HG02642 (cell line): ENCODE measurements around the gene ODF4.
"Not testable (repeated sequence)": the region's sequence is repeated elsewhere in the genome, so short reads cannot be mapped to it uniquely, and the experiment has no call there.

ENCODE experiments used
- ATAC-seq: cut with Tn5 transposase; IDR thresholded peaks from one replicate; pipeline ENCODE4 v1.9.1; 2021; ENCODE audit warnings: mild to moderate bottlenecking; ENCODE audit not compliant: unreplicated experiment, poor library complexity

The ODF4 gene

DNA sequence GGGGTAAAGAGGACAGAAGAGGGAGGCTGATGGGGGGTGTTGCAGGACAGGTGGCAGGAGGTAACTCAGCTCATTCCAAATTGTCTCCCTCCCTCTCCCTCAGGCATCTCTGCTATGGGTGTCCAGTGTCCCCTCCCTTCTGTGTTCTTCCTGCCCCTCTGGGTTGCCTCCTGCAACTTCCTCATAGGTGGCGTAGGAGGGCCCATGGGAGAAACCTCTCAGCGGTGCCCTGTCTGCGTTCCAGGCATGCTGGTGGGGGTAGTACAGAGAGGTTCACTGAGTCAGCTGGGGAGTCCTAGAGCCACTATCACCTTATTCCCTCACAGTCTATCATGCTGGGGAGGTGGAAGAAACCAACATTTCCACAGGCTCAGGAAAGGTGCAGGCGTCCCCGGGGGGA, 14.7 kb upstream of the ODF4 start:
- ATAC-seq = no peak

DNA sequence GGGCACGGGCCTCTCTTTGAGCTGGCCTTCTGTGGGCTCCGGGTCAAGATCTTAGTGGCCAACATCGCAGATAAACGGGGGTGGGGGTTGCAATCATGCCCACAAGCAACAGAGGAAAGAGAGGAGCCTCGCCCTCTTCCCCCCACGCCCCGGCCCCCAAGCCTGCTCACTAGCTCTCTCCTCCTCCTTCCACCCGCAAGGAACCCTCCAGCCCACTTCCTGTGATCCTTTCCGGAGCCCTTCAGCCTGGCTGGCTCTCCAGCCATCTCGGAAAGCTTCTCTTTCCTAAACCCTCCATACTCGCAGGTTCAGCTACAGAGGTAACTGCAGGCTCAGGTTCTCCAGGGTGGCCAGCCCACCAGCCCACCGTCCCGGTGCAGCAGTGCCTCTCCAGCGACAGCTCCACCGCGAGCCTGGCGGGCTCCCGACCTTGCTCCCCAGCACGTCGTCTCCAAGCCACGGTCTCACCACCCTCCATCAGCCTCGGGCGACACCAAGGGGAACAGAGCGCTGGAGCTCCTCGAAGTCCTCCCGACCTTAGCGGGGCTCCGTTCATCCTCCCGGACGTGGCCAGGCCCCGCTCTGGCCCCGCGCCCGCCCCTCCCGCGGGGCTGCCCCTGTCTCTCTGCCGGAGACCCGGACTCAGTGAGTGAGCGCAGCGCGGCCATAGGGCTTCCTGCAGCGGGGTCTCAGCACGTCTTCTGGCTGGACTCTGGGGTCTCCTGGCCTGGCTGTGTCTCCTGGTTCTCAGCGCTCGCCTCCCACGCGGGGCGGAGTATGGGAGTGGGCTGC, 12.9 kb upstream of the ODF4 start:
- ATAC-seq = no peak

DNA sequence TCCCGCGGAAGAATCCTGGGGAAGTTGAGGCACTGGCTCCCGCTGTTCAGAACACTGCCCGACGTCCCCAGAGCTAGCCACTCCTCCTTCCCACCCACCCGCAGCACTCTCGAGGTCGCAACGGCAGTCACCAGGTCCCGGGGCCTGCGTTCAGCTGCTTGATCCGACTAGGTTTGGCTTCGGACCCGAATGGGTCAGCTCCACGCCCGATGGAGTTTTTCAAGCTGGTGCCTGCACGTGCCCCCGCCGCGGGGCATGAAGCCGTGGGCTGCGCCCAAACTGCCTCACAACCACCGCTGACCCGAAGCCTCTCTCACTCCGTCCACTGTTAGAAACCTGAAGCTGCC, 12.4 kb upstream of the ODF4 start:
- ATAC-seq = no peak

DNA sequence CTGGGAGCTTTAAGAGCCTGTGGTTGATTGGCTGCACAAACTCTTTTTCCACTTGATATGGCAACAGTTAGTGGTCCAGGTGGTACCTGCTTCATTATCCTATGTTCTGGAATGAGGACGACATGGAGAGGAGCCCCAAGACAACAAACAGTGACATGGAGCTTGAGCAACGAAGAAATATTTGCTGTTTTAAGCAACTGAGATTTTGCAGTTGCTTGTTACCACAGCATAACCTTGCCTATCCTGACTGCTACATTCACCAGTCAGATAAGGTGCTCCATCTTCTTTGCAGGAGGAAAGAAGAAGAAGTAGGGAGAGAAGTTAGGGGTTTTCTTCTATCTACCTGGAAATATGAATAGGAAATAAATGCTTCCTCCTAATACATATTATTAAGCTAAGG, 7.5 kb upstream of the ODF4 start:
- ATAC-seq = no peak

DNA sequence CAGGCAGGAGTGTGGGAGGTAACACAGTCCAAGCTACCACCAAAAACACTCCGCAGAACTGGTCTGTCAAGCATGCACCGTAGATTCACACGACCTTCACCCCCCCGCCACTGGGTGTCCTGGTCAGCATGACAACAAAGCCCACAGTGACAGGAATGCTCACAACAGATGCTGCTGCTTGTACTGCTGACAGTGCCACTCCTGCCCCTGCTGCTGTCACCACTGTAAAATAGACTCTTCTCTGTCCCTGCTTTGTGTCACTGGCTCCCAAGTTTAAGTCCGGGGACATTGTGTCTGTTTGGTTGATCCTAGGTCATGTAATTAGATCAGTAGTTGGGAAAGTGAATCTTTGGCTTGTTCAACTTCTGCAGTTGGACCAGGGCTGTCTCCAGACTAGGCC, 7.0 kb upstream of the ODF4 start:
- ATAC-seq = no peak

DNA sequence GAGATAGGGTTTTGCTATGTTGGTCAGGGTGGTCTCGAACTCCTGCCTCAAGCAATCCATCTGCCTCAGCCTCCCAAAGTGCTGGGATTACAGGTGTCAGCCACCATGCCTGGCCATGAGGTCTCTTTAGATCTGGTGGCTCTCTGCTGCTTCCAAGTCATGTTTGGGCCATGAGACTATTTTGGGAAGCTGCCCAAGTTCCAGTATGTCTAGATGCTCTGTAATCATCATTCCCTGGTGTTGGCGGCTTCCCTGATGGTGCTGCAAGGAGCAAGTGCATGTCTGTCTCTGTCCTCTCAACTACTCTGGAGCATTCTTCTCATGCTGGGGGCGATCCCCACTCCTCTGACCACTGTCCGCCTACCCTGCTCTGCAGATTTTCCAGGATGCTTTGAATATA, 6.4 kb upstream of the ODF4 start:
- no peak for ATAC-seq

DNA sequence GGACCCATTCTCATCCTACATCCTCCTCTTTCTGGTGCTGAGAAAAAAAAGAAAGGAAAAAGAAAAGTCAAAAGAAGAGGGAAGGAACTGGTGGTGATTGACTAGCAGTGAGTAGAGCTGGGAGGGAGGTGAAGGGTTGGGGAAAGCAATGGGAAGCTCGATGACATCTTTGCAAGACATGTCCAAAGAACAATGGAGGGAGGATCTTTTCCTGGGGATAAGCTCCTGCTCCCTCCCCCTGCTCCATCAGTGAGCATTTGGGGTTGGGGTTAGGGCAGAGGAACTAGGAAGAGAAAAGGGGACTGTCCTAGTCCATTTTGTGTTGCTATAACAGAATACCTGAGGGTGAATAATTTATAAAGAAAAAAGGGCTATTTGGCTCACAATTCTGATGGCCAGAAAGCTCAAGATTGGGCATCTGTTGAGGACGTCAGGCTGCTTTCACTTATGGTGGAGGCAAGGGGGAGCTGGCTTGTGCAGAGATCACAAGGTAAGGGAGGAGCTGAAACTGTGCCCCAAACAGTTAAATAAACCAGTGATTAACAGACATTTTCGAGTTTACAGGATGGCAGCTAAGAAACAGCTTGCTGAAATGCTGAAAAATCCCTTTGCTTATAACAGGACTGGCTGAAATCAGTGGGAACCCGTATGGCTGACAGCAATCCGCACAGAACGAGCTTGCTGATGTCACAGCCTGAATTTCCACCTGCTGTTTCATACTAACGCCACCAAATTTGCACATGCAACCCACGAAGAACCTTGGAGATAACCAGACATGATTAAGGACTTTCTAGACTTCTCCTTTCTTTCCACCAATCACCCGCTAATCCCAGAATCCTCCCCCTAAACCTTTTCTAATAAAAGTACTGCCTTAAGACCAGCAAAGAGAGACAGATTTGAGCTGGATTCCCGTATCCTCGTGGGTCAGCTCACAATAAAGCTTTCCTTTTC, 1.6 kb upstream of the ODF4 start:
- ATAC-seq = no peak

DNA sequence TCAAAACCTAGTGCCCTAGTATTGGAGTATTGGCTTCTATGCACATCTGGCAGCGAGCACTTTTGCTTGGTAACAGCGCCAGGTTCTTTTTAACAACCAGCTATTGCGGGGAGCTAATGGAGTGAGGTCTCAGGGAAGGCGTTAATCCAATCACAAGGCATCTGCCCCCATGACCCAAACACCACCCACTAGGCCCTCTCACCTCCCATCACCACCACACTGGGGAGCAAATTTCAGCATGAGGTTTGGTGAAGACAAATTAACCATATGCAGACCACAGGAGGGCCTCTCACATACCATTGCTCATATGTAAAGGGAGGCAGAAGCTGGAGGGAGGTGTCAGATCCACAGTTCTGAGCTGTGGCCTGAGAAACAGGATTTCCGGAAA, 893 bp upstream of the ODF4 start:
- ATAC-seq = no peak

DNA sequence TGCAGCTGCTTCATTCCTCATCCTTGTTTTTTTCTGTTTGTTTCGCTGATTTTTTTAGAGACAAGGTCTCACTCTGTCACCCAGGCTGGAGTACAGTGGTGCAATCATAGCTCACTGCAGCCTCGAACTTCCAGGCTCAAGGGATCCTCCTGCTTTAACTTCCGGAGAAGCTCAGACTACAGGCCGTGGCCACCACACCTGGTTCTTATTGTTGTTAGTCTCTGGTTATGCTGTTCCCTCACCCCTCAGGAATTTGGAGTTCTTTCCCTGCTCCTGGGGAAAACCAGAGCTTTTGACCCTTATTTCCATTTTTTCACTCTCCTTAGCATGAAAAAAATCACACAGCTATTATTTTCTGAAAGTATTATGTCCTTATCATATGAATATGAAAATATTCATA, 1.8 kb downstream of the ODF4 start:
- no peak for ATAC-seq

DNA sequence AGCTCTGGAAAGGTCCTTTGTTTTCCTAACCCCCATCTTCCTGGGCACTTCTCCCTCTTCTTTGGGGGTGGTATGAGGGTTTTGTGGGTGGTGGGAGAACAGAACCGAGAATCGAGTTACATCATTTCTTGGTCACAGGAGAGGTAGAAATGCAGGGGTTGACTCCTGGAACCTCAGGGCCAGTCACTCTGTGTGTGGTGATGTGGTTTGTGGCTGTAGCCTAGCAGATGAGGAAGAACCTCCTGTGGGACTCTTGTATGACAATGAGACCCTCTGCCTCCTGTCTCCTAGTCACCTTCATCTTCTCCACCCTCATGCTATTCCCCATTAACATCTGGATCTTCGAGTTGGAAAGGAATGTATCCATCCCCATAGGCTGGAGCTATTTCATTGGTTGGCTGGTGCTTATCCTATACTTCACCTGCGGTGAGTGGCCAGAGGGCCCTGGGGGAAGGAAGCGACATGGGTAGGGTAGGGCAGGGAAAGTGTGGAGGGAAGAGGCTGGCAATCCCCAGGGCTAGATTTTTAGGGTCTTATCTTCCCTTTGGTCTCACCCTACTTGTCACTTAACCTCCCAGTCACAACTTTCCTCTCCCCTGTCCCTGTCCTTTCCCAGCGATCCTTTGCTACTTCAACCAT, 5.5 kb downstream of the ODF4 start:
- no peak for ATAC-seq

DNA sequence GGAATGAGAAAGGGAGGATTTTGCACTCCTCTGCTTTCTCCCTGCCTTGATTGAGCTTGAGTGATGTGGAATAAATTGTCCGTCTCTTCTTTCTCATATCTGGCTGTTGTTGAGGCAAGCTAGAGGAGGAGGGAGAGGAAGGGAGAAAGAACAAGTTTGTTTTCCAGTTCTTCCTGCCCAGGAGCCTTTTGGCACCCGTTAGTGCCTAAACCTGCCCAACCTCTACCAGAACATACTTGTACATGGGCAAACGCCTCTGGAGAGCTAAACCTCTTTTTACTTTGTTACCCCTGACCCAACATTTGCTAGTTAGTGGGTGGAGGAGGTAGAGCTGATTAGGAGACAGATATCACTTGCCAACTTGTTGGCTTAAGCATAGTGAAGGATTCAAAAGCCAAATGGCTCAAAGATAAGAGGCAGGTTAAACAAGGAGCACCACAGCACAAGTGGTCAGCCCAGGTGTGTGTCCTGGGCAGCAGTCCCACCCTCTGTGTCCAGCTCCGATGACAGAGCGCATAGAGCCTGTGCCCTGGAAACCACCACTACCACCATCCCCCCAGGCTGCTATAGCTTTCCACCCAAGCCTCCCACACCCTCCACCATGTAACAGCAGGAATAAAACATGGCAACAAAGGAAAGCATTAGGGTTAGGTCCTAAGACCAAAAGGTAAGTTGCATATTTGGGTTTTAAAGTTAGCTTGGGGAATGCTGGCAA, 6.5 kb downstream of the ODF4 start:
- no peak for ATAC-seq

DNA sequence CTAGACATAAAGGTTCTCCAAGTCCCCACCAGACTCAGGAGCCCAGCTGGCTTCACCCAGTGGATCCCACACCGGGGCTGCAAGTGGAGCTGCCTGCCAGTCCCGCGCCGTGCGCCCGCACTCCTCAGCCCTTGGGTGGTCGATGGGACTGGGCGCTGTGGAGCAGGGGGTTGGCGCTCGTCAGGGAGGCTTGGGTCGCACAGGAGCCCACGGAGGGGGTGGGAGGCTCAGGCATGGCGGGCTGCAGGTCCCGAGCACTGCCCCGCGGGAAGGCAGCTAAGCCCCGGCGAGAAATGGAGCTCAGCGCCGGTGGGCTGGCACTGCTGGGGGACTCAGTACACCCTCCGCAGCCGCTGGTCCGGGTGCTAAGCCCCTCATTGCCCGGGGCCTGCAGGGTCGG, 7.4 kb downstream of the ODF4 start:
- not testable (repeated sequence) for ATAC-seq

DNA sequence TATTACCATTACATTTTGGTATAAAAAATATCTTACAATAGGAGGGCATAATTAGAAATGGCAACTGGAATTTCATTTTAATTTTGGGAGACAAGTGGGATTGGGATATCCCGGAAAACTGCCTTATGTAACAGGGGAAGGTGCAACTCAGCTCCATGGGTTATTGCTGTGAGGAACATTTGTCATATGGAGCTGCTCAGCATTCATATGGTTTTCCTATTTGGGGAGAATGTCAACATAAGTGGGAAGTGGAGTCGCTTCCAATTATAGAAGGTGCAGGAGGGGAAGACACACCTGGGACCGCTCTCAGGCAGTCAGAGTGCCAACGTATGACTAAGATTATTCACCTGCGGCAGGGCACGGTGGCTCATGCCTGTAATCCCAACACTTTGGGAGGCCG, 10.7 kb downstream of the ODF4 start:
- ATAC-seq = no peak

DNA sequence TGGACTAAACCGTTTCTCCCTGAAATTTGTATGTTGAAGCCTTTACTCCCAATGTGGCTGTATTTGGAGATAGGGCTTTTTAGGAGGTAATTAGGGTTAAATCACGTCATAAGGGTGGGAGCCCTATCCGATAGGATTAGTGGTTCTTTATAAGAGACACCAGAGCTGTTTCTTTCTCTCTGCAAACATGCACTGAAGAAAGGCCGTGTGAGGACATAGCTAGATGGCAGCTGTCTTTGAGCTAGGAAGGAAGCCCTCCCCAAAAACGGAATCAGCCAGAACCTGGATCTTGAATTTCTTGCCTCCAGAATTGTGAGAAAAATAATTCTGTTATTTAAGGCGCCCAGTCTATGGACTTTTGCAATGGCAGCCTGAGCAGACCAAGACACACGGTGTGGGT, 14.1 kb downstream of the ODF4 start:
- no peak for ATAC-seq

DNA sequence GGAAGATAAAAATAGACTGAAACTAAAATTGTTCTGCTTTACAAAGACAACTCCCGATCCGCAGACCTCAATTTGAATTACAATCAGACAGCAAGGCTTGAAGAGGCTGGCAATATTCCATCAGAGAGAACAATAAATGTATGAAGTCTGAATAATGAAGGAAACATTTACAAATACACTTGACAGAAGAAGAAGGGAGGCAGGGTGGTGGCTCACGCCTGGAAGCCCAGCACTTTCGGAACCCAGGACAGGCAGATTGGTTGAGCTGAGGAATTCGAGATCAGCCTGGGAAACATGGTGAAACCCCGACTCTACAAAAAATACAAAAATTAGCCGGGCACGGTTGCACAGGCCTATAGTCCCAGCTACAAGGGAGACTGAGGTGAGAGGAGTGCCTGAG, 14.6 kb downstream of the ODF4 start:
- ATAC-seq = no peak

DNA sequence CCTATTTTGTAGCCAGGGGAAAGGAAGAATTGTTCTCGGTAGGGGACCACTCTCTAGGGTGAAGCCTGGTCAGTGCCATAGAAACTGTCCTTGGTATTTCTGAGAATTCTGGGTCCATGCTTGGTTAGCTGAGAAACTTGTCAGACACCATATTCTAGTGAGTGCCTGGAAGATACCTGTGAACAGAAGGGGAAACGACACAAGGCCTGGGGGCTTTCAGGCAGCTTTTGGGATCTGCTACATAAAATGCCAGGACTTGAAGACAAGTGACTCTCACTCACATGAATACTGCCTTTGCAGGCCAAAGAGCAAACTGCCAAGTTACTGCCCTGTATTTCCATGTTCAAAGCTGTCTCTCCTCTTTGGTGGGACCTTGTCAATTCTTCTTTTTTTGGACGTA, 18.3 kb downstream of the ODF4 start:
- no peak for ATAC-seq

DNA sequence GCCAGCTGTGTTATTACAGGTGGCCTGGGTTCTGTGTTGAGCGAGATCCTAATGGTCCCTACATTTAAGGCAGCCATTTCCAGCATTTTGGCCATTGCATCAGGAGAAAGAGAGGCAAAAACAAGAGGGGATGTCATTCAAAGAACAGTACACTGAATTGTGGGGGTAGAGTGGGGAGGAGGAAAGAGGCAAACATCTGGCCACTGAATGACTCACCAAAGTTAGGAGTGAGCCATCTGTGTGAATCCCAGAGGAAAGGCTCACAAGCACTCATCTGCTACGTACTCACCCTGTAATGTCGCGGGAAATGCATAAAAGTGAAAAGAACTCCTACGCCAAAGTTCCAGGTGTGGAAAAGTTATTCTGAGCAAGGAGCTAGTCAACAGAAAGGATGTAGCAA, 20.1 kb downstream of the ODF4 start:
- no peak for ATAC-seq

DNA sequence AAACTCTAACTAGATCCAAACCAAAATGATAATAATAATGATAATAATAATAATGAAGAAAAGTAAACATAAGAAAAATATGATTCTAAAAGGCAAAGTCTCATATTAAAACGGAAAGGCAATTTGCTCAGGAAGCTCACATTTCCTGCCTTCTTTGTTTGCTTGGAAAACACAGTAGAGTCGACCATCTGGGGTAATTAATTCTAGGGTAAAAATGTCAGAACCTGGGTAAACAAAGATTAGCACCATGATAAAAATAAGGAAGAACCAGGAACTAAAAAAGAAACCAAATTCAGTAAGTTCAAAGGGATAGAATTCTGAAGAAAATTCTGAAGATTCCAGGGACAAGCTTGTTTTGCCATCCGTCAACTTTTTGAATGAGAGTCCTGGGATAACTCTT, 20.6 kb downstream of the ODF4 start:
- no peak for ATAC-seq

DNA sequence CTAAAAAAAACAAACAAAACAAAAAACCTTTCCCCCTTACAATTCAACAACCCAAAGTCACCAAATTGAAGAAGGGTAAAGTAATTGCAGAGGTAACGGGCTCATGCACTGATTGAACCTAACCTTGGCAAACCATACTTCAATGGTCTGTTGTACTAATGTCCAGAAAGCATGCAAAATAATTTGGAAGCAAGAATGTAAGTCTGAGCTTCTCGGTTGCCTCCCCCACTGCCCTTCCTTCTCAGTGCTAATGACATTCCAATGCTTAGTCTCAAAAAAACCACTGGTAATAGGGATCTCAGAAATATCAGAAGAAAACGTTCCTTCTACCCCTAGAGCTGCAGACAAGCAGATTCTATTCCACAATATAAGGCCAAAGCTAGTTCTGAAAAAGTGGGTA, 21.1 kb downstream of the ODF4 start:
- ATAC-seq = no peak

DNA sequence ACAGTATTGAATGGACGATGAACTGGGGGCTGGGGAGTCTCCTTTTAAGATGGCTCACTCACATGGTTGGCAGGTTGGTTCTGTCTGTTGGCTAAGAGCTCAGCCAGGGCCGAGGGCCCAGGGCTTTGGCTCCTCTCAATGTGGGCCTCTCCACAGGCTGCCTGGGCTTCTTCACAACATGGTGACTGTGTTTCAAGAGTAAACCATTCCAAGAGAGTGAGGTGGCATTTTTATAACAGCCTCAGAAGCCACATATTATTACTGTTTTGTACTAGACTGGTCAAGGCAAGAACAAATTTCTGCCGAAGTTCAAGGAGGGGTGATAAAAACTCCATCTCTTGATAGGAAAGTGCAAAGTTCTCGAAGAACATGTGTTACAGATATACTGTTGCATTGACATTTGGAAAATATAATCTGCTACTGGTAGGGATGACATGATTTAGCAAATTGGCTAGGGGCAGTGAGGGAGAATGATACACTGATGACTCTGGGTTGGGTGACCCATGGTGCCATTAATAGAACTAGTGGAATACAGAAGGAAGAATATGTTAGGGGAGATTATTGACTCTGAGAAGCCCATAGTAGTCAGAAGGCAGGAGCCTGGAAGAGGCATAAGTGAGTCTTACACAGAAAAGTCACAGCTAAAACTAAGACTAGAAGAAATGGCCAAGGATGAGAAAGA, 23.2 kb downstream of the ODF4 start:
- ATAC-seq = no peak
